Left cardiac atrium (tissue), 4 donors: ENCODE measurements around the gene ANXA2. TPM values are rescaled to one million over a fixed set of nuclear protein-coding genes. Genes with fewer than 3 reads are reported as not detected.

Experiments
- ATAC-seq, 2 donors: fragments of 200-7000 bp; cut with Tn5 transposase; one replicate each; pipeline ENCODE4 v1.9.1; 2020; ENCODE audit warnings: mild to moderate bottlenecking in 2 of 2, moderate library complexity in 2 of 2
- DNase-seq: peaks from one replicate; pipeline ENCODE4 v3.0.0-alpha.2; 2020
- intact Hi-C, 2 donors: fragments of 100-400 bp; cut with DNase I; formaldehyde crosslinking; loops; one replicate each; pipeline versions ENCODE4 v1.14.1 to v1.15.1; 2022 to 2023
- total RNA-seq, 2 donors: library from RNA; stranded (reverse); fragmentation: NEBNext Ultra II Directional; extraction: Animal tissue kit (Norgen Biotek cat#: 25700); gene quantifications; one replicate each; pipeline ENCODE4 v1.2.1, GENCODE V29; 2021
- donor health status: DM: no; HTN: yes; CAD: no.
- donor health status: DM: no; HTN: yes; CAD: no; lungs with severe emphysema.
- donor health status: DM: yes; HTN: yes; CAD: no.
- donor health status: Dilated cardiomyopathy.

The ANXA2 gene
- total RNA-seq, 2 donors from 2014 or later, result 337 to 435 TPM

GRCh38 chr15:60328852-60329443, 68.8 kb downstream of the ANXA2 start:
- no peak for DNase-seq
- peak; percentile 71 to 85 for ATAC-seq

DNA sequence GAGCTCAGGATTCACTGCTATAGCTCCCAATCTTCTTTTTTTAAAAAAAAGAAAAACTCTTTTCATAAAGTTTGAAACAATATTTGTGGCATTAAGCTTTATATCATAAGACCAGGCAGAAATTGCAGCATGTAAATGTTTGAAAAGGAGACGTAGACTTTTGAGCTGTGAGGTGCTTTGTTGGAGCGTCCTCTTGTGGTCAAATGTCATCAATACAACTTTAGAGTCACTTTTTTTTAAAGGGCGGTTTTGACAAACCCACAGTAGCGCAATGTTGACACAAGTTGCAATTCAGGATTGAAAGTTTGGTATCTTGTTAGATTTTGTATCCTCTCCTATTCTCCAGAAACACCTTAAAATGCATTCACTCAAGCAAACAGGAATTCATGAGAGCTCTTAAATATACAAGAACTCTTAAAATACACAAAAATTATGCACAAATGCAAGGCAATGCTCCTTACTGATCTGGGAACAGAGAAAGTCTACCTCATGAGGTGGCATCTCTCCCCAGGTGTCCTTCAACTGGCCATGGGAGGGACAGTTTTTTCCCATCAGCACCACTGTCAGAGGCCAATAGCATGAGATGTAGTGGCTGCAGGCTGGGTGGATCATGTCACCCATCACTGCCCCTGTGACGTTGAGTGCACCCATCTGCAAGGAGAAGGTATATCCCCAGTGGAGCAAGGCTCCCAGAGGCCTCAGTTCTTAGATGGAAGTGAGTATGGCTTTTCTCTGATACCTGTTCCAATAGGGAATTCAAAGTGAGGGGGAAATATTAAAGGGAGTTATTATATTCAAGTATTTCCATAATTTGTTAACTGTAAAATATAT, 70.7 kb downstream of the ANXA2 start:
- intact Hi-C loops, result loop anchor here (2.0 to 10.0 kb wide), 4 partner anchors 410 to 635 kb away; no protein-coding TSS in a partner anchor
- no peak for ATAC-seq
- DNase-seq, result no peak

More at GRCh38 chr15:60328852-60329443, 68.8 kb downstream of the ANXA2 start:
- intact Hi-C loops, result loop anchor here (5.0 to 10.0 kb wide), 3 partner anchors 602 to 637 kb away; no protein-coding TSS in a partner anchor

GRCh38 chr15:60326343-60326742, 71.4 kb downstream of the ANXA2 start:
- ATAC-seq, result no peak
- intact Hi-C loops, result loop anchor here (2.0 to 10.0 kb wide), 4 partner anchors 410 to 634 kb away; no protein-coding TSS in a partner anchor
- no peak for DNase-seq

GRCh38 chr15:60325905-60326304, 71.9 kb downstream of the ANXA2 start:
- ATAC-seq (no peak), DNase-seq (no peak)
- intact Hi-C loops, result loop anchor here (2.0 to 10.0 kb wide), 4 partner anchors 409 to 634 kb away; no protein-coding TSS in a partner anchor

DNA sequence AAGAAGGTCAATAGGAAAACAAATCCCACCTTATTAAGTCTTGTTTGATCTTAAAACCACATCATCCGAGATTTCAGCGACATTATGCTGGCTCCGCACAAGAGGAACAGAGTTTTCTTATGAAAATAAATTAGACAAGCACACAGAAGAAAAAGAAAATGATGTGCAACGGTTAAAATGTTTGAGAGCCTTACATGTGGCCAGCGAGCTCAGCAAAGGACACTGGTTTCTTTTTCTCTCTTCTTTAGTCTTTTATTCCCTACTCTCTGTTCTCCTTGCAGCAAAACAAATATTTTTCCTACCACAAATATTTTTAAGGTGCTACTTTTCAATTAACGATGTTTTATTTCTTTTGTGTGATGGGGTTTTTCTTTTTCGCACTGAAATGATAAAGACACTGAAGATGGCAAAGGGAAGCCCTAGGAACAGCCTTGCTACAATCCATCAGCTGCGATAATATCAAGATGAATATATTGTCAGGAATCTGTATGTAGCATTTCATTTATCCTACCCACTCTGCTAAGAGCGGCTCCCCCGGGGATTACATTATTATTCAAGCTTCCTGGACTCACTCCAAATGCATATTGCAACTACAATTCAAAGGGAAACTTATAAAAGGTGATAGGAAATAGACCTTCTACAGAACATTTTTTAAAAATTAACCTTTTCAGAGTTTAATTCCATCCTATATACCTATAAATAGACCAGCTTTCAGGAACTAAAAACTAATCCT, 72.9 kb downstream of the ANXA2 start:
- no peak for DNase-seq

DNA sequence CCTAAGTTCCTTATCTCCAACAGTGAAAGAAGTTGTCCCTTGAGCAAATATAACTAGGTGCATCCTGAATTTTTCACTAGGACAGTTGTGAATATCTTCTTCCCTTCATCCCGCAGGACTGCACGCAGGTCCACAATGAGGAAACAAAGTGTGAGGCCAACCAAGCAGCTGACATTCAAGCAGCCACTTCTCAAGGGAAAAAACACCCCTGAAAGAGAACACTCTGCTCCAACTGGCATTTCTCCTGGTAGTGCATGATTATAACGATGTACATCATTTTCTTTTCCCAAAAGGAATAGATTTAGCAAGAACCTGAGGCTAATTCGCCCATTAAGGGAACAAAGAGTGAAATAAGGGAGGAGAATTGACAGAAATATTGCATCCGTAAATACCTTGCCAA, 74.5 kb downstream of the ANXA2 start:
- intact Hi-C loops, result loop anchor here in 1 of 2 donors (10.0 kb wide), 1 partner anchor 599 kb away; no protein-coding TSS in a partner anchor
- peak in 1 of 2 donors; percentile 71 for ATAC-seq
- no peak for DNase-seq

More for the DNA sequence above, 72.9 kb downstream of the ANXA2 start:
- ATAC-seq, result no peak
- intact Hi-C loops, result loop anchor here (5.0 to 10.0 kb wide), 3 partner anchors 598 to 633 kb away; no protein-coding TSS in a partner anchor

DNA sequence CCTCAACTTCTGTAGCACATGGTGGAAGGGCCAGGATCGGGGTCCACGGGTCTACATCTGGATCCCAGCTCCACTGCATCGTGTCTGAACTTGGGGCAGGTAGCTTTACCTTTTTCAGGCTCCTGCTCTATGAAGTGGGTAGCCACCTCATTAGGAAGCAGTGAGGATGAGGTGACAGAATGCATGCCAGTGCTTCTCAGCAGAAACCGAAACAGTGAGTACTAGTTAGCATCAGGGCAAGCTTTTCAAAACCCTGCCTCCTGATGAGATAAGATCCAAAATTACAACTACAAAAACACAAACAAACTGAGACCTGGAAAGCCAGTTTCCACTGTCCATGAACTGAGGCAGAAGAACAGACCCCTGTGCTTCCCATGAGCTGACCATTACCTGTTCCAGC, 77.4 kb downstream of the ANXA2 start:
- DNase-seq (no peak), ATAC-seq (no peak)
- intact Hi-C loops, result loop anchor here in 1 of 2 donors (10.0 kb wide), 1 partner anchor 596 kb away; no protein-coding TSS in a partner anchor

DNA sequence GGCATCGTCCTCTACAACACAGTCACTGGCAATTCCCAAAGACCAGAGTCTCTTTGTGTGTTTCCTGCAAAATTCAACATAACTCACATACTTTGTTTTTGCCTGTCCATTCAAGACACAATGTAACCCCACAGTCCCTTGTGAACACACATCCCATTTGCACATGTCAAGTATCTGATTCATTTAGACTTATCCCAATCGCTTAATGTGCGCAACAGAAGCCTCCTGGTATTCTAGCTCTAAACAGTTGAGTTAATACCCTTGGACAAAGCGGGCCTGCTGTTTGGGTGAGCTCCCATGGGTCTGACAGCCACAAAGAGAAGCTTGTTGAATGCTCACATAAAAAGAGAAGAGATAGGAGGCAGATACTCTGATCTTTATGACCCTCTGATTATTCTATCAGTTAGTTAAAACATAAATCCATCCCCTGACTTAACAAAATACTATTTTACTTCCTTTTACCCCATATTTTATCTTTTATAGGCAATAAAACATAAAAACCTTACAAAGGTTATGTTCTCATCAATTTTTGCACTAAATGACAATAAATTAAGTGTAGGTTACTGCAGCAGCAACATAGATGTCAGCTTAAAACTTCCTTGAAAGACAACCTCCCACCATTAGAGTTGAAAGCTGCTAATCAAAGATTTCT, 79.4 kb downstream of the ANXA2 start:
- ATAC-seq, result no peak
- intact Hi-C loops, result no loop called here
- no peak for DNase-seq

DNA sequence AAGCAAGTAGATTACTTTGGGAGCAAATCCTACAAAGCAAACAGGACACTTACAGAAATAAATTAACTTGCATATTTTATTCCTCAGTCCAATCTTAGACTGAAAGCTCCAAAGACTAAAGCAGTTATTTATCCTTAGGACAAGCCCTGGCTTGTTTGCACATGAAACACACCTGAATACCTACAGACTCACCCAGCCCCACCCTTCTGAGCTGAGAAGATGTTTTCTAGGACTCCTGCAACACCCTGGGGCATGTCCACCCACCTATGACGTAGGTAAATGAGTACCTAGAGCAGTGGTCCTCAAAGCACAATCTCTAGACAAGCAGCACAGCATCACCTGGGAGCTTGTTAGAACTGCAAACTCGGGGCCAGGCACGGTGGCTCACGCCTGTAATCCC, 80.8 kb downstream of the ANXA2 start:
- intact Hi-C loops, result no loop called here
- DNase-seq (no peak), ATAC-seq (no peak)

GRCh38 chr15:60315878-60316277, 81.9 kb downstream of the ANXA2 start:
- intact Hi-C loops, result no loop called here
- ATAC-seq (no peak), DNase-seq (no peak)

- no peak for DNase-seq
- intact Hi-C loops, result no loop called here
Observed at GRCh38 chr15:60313906-60314305, 83.9 kb downstream of the ANXA2 start.

DNA sequence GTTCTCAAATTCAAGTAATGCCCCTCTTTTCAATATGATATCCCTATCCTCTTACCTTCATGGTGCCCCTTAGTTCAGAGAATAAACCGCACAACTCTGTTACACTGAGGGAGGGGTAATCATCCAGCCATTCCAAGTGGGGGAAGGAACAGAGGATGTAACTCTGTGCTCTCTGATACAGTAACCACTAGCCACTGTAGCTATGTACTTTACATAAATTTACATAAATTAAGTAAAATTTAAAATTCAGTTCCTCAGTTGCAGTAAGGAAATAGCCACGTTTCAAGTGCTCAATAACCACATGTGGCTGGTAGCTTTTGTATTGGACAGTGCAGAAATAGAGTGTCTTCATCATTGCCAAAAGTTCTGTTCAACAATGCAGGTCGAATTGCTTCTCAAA, 90.8 kb downstream of the ANXA2 start:
- intact Hi-C loops, result no loop called here
- ATAC-seq (no peak), DNase-seq (no peak)

More at GRCh38 chr15:60313906-60314305, 83.9 kb downstream of the ANXA2 start:
- no peak for ATAC-seq

- intact Hi-C loops, result no loop called here
- DNase-seq (no peak), ATAC-seq (no peak)
Observed at GRCh38 chr15:60301024-60301423, 96.8 kb downstream of the ANXA2 start.

GRCh38 chr15:60299452-60300047, 98.2 kb downstream of the ANXA2 start:
- ATAC-seq (peak in 1 of 2 donors; percentile 21), DNase-seq (peak; percentile 37)
- intact Hi-C loops, result no loop called here

Other genes with a start within 250 kb of the ANXA2 start
- 10 to 100 TPM; 29.0 to 29.6 TPM for gene ICE2, start 81.2 kb upstream of the ANXA2 start, total RNA-seq